SU-DHL-6 (cell line): ENCODE data around the gene GRIN2A.

Experiments
- CTCF ChIP-seq: fragments of 200-600 bp; sonication (generic); IDR thresholded peaks from one replicate; pipeline ENCODE4 v1.5.1; 2017; ENCODE audit warnings: antibody characterized with exemption, mild to moderate bottlenecking, low read length, moderate library complexity; ENCODE audit not compliant: insufficient read depth, poor library complexity, severe bottlenecking
- EZH2phosphoT487 ChIP-seq: fragments of 200-600 bp; sonication (generic), shearing (Covaris generic); conservative IDR thresholded peaks from 2 replicates; pipeline ENCODE4 v1.6.1; 2018; ENCODE audit warnings: mild to moderate bottlenecking, antibody characterized with exemption, low read length, moderate library complexity, mixed read lengths

GRCh38 chr16:10228779-10229178 lies 46.6 kb upstream of the GRIN2A start:
- TF ChIP-seq CTCF (no peak), EZH2phosphoT487 (no peak)
